Peyer's patch (tissue), 4 donors: ENCODE data around the gene VAV2. TPM values are rescaled to one million over a fixed set of nuclear protein-coding genes. Genes with fewer than 3 reads are reported as not detected.

Experiments
- DNase-seq, 3 donors: peaks; one replicate each; pipeline ENCODE4 v3.0.0-alpha.2; 2017 to 2019
- H3K27ac ChIP-seq, 4 donors: fragments of 200-600 bp; sonication (generic); one replicate each; pipeline ENCODE4 v1.5.1; 2016 to 2019
- H3K27me3 ChIP-seq, 2 donors: fragments of 200-600 bp; sonication (generic); one replicate each; pipeline ENCODE4 v1.5.1; 2019
- H3K36me3 ChIP-seq, 3 donors: fragments of 200-600 bp; sonication (generic); one replicate each; pipeline ENCODE4 v1.5.1; 2016 to 2019
- H3K4me1 ChIP-seq, 4 donors: fragments of 200-600 bp; sonication (generic); one replicate each; pipeline ENCODE4 v1.5.1; 2016 to 2019
- H3K4me3 ChIP-seq, 4 donors: fragments of 200-600 bp; sonication (generic); 1 replicate in 3 of 4; 2 replicates in 1 of 4; pipeline ENCODE4 v1.5.1; 2016 to 2019; ENCODE audit warnings: mild to moderate bottlenecking in 1 of 4
- H3K9me3 ChIP-seq, 4 donors: fragments of 200-600 bp; sonication (generic); one replicate each; pipeline ENCODE4 v1.5.1; 2016 to 2019; ENCODE audit warnings: mild to moderate bottlenecking in 1 of 4
- POLR2A ChIP-seq, 2 donors: fragments of 450-650 bp; IDR thresholded peaks; one replicate each; pipeline ENCODE4 v1.5.1; 2017; ENCODE audit warnings: antibody characterized with exemption in 2 of 2, mild to moderate bottlenecking in 2 of 2, moderate library complexity in 2 of 2
- total RNA-seq, 4 donors: library from RNA; depleted of rRNA; stranded (reverse); fragments of >200 nt; gene quantifications; one replicate each; pipeline ENCODE4 v1.1.0, GENCODE V29; 2016
- TF ChIP-seq, protein P1 (sequence below), 6 experiments: fragments of 450-650 bp in 4 of 6; fragments of 200-600 bp in 2 of 6; sonication (generic) in 1 of 6; IDR thresholded peaks; one replicate each; pipeline ENCODE4 v1.5.1; 2017 to 2019; ENCODE audit warnings: antibody characterized with exemption in 6 of 6, mild to moderate bottlenecking in 3 of 6, moderate library complexity in 1 of 6

Gene VAV2
- total RNA-seq, 4 donors from 2014 or later, result 47.9 to 61.8 (median 58.9) TPM

DNA sequence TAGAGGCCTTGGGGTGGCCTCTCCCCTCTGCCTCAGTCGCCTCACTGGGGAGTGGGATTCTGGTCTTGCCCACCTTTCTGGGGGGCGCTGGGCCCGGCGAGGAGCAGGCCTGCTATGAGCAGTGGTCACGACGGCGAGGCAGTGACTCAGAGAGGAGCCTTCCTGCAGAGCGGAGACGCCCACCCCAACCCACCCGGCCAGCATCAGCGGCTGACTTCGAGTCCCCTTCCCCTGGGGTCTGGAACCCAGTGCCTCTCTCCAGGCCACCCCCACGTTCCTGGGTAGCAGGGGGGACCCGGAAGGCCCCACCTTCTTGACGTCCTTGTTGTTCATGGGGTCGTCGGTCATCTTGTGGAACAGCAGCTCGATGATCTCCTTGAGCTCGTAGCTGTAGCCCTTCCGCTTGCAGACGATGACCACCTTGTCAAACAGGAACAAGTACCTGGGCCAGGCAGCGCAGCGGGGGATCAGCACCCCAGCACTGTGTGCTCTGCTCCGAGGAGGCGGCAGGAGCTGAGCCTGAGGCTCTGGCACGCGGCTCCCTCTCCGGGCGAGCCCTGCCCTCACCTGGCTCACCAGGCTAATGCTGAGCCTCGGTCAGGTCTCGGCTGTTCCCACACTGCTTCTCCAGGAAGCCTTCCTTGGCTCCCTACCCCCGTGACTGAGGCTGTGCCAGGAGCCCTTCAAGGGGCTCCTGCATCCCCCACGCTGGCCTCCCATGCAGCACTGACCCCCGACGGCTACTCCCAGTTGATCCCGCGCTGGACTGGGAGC lies 203.9 kb downstream of the VAV2 start:
- H3K36me3 ChIP-seq, result peaks cover 0 to 39% (median 0%) of the 10 kb centered on the region in 3 donors
- peak overlapping the region in 3 of 4 donors; percentile 74 to 83 (median 79) for H3K27ac ChIP-seq
- TF ChIP-seq, protein P1, sequence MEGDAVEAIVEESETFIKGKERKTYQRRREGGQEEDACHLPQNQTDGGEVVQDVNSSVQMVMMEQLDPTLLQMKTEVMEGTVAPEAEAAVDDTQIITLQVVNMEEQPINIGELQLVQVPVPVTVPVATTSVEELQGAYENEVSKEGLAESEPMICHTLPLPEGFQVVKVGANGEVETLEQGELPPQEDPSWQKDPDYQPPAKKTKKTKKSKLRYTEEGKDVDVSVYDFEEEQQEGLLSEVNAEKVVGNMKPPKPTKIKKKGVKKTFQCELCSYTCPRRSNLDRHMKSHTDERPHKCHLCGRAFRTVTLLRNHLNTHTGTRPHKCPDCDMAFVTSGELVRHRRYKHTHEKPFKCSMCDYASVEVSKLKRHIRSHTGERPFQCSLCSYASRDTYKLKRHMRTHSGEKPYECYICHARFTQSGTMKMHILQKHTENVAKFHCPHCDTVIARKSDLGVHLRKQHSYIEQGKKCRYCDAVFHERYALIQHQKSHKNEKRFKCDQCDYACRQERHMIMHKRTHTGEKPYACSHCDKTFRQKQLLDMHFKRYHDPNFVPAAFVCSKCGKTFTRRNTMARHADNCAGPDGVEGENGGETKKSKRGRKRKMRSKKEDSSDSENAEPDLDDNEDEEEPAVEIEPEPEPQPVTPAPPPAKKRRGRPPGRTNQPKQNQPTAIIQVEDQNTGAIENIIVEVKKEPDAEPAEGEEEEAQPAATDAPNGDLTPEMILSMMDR (IDR thresholded peaks at IDR 0.05), result no peak
- no peak for TF ChIP-seq POLR2A (IDR thresholded peaks at IDR 0.05)
- DNase-seq, result no peak
- peaks cover 9 to 34% (median 20%) of the 10 kb centered on the region in 4 donors for H3K4me1 ChIP-seq
- H3K4me3 ChIP-seq, result no peak overlapping the region
- no peaks in the 10 kb centered on the region for H3K9me3 ChIP-seq
- H3K27me3 ChIP-seq, result no peaks in the 10 kb centered on the region

DNA sequence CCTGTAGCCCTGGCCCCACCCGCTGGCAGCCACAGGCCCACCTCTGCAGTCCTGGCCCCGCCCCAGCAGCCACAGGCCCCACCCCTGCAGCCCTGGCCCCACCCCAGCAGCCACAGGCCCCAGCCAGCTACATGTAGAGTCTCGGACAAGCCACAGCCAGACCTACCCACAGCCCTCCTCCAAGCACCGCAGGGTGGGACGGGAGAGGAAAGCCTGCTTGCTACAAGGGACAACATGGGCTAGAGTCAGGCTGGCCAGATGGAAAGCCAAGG lies 204.4 kb downstream of the VAV2 start:
- Histone ChIP-seq H3K27me3 (no peaks in the 10 kb centered on the region), H3K9me3 (no peaks in the 10 kb centered on the region), H3K36me3 (peaks cover 0 to 39% (median 0%) of the 10 kb centered on the region in 3 donors), H3K4me3 (no peak overlapping the region), H3K27ac (peak overlapping the region in 3 of 4 donors; percentile 59 to 83 (median 79)), H3K4me1 (peaks cover 6 to 29% (median 18%) of the 10 kb centered on the region in 4 donors)
- TF ChIP-seq, protein P1 (IDR thresholded peaks at IDR 0.05), result no peak
- no peak for TF ChIP-seq POLR2A (IDR thresholded peaks at IDR 0.05)
- peak; percentile 78 to 86 (median 85) for DNase-seq

DNA sequence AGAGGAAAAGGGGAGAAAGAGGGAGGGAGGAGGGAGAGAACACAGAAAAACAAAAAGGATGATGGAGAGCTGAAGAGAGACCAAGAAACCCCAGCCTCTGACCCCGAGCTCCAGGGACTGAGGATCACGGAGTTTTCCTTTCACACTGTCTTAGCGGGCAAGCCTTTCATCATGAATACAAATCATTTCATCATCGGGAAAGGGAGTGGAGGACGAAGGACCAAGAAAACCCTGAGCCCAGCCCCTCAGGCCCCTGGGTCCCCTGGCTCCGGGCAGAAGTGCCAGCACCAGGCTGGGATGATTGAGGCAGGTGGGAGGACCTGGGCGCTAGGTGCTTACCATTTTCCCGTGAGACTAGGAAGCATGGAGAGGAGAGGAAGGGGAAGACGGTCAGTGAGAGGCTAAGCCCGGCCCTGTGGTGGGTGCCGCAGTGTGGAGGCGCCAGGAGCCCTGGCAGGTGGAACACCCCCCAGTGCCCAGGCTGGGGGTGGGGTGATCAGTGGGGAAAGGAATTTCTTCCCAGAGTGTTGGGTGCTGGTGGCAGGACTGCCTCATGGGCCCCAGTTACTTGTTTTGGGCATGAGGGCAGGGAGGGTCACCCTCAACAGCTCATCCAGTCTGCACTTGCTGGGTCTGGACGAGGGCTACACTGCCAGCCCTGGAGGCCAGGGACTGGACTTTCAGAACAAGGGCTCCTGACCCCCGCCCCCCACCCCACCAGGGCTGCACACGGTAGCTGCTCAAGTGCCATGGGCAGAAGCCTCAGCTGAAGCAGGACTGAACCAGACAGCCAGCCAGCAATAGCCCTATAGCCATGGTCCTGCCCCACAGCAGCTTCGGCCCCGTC lies 205.0 kb downstream of the VAV2 start:
- no peaks in the 10 kb centered on the region for H3K27me3 ChIP-seq
- TF ChIP-seq, protein P1 (IDR thresholded peaks at IDR 0.05), result no peak
- no peak for TF ChIP-seq POLR2A (IDR thresholded peaks at IDR 0.05)
- H3K4me1 ChIP-seq, result peaks cover 6 to 29% (median 18%) of the 10 kb centered on the region in 4 donors
- H3K36me3 ChIP-seq, result peaks cover 0 to 39% (median 0%) of the 10 kb centered on the region in 3 donors
- H3K27ac ChIP-seq, result peak overlapping the region in 2 of 4 donors; percentile 59 to 79
- DNase-seq, result no peak
- no peaks in the 10 kb centered on the region for H3K9me3 ChIP-seq
- H3K4me3 ChIP-seq, result peak overlapping the region in 1 of 4 donors; percentile 20

DNA sequence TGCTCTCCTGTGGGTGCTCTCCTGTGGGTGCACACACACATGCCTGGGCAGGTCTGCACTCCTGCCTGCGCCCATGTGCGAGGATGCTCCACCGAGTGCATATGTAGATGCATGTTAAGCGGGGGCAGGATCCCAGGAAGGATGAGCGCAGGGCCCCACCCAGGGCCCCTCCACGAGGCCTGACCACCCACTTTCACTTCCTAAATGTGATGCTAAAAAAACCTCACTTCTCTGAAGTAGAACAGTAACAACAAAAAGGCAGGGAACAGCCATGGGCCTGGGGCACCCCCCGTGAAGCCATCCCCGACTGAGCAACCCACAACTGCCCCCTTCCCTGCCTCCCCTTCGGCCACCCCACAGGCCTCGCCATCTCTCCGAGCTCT lies 205.8 kb downstream of the VAV2 start:
- H3K4me1 ChIP-seq, result peaks cover 6 to 29% (median 18%) of the 10 kb centered on the region in 4 donors
- H3K4me3 ChIP-seq, result peak overlapping the region in 1 of 4 donors; percentile 20
- H3K9me3 ChIP-seq, result no peaks in the 10 kb centered on the region
- TF ChIP-seq POLR2A (IDR thresholded peaks at IDR 0.05), result no peak
- TF ChIP-seq, protein P1 (IDR thresholded peaks at IDR 0.05), result no peak
- no peaks in the 10 kb centered on the region for H3K27me3 ChIP-seq
- DNase-seq, result peak in 2 of 3 donors; percentile 81
- peak overlapping the region in 2 of 4 donors; percentile 59 to 79 for H3K27ac ChIP-seq
- H3K36me3 ChIP-seq, result peaks cover 0 to 32% (median 0%) of the 10 kb centered on the region in 3 donors

GRCh38 chr9:133785753-133786370 lies 206.3 kb downstream of the VAV2 start:
- TF ChIP-seq POLR2A (IDR thresholded peaks at IDR 0.05), result no peak
- TF ChIP-seq, protein P1 (IDR thresholded peaks at IDR 0.05), result no peak
- Histone ChIP-seq H3K4me3 (no peak overlapping the region), H3K9me3 (no peaks in the 10 kb centered on the region), H3K36me3 (peaks cover 0 to 30% (median 0%) of the 10 kb centered on the region in 3 donors), H3K27ac (peak overlapping the region in 1 of 4 donors; percentile 79), H3K27me3 (no peaks in the 10 kb centered on the region), H3K4me1 (peaks cover 6 to 29% (median 18%) of the 10 kb centered on the region in 4 donors)
- no peak for DNase-seq
